Measurements from ENCODE around the gene ERN1.

The ERN1 gene

DNA sequence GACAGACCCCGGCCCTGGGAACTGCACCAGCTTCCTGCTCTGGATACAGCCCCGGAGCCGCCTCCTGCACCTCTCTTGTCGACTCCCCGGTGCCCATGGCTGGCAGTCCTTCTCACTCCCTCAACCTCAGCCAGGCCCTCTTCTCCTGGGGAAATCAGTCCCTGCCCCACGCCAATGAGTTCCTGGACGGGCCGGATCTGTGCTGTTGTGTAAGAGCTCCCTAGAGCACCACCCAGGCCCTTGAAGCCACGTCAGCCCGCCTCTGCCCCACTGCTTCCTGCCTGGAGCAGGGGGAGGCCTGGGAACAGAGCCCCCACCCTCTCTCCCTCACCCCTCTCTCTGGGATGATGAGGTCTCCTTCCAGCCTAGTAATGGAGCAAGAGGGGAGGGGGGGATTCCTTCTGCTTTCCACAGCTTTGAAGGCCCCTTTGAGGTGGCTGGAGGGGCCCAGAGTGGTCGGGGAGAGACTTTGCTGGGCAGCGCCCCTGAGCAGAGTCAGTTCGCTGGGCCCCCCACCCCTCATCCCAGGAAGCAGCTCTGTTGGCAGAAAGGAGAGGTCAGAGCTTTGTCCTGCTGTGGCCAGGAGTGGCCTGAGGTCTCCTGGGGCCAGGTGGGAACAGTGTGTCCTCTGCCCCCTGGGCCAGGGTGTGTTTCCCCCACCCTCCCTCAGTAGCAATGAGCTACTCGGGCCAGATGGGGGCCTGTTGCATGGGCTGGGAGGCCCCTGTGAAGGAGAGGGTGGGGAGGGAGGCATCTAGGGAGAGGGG is 128.0 kb downstream of the ERN1 start:
- no peak for DNase-seq

DNA sequence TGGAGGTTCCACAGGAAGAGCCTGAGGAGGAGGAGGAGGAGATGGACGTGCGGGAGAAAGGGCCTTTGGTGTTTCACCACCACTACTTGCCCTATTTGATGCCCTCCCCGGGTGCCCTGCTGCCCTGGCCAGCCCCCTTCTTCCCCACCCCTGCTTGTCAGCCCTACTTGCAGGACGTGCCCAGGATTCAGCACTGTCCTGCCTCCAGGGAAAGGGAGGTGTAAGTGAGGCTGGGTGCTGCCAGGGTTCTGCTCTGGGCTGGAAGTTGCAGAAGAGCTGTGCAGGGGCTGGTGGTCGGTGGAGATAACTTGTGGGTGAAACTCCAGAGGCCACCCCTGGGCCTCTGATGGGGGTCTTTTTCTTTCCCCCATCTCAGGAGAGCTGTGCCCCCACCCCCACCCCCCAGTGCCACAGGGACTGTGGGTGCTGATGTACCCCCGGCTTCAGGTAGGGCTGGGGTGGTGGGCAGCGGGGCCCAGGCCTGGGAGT is 128.8 kb downstream of the ERN1 start:
- no peak for DNase-seq

DNA sequence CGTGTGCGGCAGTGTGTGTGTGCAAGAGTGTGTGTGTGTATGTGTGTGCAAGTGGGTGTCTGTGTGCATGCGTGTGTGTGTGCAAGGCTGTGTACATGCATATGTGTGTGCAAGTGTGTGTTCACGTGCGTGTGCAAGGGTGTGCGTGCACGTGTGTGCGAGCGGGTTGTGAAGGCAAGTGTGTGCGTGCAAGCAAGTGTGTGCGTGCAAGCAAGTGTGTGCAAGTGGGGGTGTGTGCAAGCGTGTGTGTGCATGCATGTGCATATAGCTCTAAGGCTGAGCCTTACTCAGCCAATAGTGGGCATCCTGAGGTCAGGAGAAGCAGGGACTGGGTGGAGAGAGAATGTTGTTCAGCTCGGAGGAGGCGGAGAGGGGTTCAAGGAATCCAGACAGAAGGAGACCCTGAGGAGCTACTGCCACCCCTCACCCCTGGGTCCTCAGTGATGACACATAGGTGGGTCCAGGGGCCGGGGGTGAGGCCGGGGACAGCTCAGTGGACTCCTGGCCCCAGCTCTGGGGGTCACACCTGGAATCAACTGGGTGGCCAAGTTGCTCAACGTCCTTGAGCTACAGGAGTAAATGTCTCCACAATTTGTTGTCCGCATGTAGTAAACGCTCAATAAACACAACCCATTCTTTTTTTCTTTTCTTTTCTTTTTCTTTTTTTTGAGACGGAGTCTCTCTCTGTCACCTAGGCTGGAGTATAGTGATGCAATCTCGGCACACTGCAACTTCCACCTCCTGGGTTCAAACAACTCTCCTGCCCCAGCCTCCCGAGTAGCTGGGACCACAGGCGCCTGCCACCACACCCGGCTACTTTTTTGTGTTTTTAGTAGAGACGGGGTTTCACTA is 130.0 kb downstream of the ERN1 start:
- DNase-seq = no peak

DNA sequence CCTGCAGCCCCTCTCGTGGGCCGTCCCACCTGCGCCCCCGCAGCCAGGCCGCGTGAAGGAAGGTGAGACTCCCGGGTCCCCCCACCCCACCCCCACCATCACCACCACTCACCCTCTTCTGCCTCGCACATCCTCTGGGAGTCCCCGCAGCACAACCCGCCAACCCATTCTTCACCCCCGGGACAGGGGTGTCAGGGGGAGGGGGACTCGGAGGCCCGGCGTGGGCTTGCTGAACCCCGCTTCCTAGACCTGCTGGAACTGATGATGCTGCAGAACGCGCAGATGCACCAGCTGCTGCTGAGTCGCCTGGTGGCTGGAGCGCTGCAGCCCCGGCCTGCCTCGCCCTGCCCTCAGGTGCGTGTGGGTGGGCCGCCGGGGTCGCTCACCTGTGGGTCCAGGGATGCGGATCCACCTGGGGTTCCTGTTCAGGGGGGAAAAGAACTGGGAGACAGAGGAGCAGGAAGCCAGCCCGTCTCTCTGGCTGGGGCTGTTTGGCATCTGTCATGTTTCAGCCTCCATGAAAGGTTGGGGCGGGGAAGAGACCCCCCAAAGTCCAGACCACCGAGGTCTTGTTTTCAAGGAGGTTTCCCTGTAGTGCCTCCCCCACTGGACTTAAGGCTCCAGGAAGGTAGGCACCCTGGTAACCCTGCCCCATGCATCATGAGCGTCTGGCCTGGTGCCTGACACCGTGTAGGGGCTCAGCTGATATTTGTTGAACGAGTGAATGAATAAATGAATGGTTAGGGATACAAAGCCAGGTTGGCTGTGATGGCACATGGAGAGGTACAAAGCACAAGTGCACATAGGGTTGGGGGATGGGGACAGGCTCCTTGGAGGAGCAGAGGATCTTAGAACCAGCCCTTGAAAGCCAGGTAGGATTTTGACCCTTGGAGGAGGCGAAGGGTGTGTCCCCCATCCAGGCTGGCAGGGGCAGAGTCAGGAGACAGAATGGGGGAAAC is 130.9 kb downstream of the ERN1 start:
- no peak for DNase-seq

DNA sequence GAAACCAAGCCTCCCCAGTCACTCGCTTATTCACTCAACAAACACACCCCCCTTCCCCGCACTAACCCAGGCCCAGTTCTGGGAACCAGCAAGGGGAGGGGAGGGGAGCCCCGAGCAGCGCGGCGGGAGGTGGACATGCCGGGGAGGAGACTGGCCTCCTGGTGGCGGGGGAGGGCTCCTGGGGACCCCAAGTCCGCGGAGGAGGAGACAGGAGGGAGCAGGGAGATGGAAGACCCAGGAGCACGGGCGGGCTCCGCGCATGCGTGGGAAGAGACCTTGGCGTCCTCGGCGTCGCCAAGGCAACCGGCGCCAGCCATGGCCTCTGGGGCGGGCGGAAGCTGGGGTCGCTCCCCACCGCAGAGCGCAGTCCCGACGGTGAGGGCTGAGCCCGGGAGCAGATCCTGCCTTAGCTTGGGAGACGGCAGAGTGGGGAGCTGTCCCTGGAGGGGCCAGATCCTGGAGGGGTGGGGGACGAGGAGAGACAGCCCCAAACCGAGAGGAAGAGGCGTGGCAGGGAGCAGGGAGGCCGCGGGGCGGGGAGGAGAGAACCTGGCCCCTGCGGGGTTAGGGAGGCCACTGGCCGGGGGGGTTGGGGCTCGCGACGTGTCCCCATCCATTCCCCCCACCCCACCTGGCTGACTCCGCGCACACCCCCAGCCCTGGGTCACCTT is 131.8 kb downstream of the ERN1 start, which contains the start of gene PRR29:
Gene PRR29 (plus strand): TSS at position 302 of the 671 bp plus-strand sequence. CDS start 14 bp downstream, at position 316.
- DNase-seq = peak; percentile 70 to 79

DNA sequence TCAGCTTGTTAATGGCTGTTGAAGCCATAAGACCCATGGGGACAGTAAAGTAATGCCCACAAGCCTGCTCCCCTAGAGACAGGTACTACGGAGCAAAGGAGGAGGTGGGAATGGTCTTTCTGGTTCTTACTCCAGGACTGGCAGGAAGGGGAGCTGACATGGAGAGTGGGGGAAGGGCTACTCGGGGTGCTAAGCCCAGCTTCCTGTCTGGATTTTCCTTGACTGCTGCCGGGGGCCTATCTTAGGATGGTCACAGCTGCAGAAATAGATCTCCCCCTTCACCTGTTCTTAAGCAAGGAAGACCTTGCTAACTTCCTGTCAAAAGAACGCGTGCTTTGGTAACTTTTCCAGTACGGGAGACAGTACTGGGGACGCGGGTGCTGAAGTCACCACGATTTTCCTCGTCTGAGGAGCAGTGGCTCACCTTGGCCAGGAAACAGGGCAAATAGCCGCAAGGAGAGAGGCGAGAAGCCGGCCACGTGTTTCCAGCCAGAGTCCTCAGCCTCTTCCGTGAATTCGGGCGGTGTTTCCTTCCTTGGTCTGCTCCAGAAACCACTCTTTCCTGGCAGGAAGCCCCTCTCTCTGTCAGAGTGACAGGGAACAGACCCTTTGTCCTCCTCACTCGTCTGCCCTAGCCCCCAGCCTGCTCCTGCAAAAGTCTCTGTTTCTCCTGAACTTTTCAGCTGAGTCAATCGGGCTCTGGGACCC is 132.4 kb downstream of the ERN1 start:
- DNase-seq = no peak

DNA sequence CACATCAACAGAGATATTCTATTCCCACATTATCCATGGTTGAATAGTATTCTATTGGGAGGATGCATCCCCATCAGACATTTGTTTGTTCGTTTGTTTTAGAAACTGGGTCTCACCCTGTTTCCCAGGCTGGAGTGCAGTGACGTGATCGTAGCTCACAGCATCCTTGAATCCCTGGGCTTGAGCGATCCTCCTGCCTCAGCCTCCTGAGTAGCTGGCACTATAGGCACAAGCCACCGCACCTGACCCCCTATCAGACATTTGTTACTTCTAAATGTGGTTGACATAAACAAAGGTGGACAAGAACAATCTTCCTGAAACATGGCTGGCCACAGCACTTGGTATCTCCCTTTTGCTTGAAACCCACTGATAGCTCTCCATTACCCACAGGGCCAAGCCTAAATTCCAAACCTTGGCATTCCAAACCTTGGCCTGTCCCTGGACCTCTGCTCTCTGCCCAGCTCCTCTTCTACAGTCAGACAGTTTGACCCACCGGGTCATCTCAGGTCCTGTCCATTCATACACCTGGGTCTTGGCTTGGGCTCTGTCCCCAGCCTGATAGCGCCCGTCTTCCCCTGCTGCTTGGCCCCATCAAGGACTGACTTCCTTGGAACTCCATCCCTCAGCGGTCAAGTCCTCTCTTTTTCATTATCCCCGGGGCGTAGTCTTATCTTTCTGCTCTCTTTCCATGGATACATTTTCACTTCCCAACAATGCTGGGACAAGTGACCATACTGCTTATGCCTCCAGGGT is 133.3 kb downstream of the ERN1 start:
- DNase-seq = no peak

DNA sequence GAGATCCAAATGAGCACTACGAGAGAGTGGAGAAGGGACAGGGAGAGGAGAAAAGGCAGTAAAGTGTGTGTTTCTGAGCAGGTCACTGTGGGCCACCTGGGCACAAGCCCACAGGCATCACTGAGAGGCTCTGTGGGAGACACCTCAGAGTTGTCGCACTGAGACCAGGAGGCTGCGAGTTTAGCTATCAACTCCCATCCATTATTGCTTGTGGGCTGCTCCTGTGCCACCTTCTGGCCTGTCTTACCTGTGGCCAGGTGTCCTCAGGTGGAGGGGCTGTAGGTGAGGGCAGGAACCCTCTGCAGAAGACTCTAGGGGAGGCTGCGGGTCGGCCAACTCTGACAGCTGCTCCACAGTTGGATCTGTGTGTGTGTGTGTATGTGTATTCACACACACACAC is 134.3 kb downstream of the ERN1 start:
- no peak for DNase-seq

DNA sequence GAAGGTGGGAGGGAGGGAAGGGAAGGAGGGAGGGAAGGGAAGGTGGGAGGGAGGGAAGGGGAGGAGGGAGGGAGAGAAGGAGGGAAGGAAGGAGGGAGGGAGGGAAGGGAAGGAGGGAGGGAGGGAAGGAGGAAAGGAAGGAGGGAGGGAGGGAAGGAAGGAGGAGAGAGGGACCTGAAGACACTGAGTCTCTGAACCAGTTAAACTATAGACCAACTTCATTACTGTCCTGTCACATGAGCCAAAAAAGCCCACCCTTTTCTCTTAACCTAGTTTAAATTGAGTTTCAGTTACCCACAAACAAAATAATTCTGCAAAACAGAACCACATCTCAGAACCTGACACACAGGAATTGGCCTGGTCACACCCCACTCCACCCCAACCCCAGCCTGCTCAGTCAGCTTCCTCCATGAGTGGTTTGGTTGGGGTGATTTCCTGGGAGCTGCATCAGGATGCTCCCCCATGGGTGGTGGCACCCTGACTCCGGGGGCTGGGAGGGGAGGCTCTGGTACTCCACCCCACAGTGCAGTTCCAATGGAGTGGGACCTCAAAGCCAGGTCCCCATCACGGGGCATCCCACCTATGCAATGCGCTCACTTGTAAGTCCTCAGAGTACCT is 136.5 kb downstream of the ERN1 start:
- DNase-seq = no peak

DNA sequence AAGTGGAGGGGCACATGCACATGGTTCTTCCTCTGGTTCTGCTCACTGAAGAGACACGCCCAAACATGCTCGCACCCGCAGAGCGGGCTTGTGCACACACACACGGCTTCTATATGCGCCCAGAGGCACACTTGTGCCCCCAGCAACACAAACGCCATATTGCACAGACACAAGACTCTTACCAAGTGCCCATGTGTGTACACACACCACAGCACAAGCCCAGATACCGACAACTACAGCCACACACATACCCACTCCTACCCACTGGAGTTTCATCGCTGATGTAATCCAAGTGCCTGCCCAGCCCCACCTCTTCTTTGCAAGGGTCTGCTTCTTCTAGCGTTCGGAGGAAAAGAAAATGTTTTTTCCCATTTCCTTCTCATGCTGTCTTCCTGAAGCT is 138.3 kb downstream of the ERN1 start:
- no peak for DNase-seq

DNA sequence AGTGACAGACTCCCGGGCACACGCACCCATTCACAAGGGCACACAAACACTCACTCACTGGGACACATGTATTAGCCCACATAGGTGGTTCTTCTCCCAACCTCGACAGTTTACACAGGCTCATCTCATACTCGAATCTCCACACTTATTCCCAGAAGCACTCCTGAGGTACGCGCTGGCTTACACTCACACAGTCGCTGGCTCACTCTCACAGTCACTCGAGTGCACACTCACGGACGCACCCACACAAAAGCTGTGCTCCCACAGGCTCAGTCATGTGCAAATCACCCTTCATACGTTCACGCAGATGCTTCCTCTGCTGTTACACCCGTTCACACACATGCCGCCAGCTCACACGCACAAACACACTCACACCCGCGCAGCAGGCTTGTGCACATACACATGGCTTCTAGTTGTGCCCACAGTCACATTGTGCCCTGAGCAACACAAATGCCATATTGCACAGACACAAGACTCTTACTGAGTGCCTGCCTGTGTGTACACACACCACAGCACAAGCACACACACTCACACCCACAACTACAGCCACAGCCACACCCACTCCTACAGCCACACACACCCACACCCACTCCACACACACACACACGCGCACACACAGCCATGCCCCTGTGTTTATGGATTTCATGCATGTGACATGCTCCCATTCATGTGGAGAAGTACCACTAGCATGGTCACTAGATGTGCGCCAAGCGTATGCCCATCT is 140.2 kb downstream of the ERN1 start:
- DNase-seq = no peak

Measured in stimulated activated CD4-positive, alpha-beta T cell treated with anti-CD3 and anti-CD28 coated beads, Interleukin-2, amount 100 ng/mL, for 24 hours (primary cell).